Stimulated activated CD4-positive, alpha-beta T cell treated with anti-CD3 and anti-CD28 coated beads, TNF-alpha, amount 100 ng/mL, for 4 hours (primary cell): ENCODE results near the gene MAP4K2.
"Not testable (repeated sequence)": the region's sequence is repeated elsewhere in the genome, so short reads cannot be mapped to it uniquely, and the experiment has no call there.

Experiments
- DNase-seq, 3 experiments: peaks; one replicate each; pipeline ENCODE4 v3.0.0-alpha.2; 2020; ENCODE audit warnings: low read depth in 3 of 3

The MAP4K2 gene

GRCh38 chr11:64838600-64839334, 35.8 kb upstream of the MAP4K2 start:
- no peak for DNase-seq

- DNase-seq, result no peak
Measured at GRCh38 chr11:64837887-64838351, 34.9 kb upstream of the MAP4K2 start.

GRCh38 chr11:64836448-64837072, 33.5 kb upstream of the MAP4K2 start:
- DNase-seq, result no peak

- DNase-seq, result no peak
Measured at GRCh38 chr11:64835616-64836447, 32.8 kb upstream of the MAP4K2 start.

GRCh38 chr11:64834723-64835615, 32.0 kb upstream of the MAP4K2 start:
- no peak for DNase-seq

GRCh38 chr11:64834031-64834722, 31.2 kb upstream of the MAP4K2 start:
- DNase-seq, result no peak

GRCh38 chr11:64833509-64833908, 30.5 kb upstream of the MAP4K2 start:
- DNase-seq, result no peak

- DNase-seq, result no peak
Measured at GRCh38 chr11:64833198-64833502, 30.1 kb upstream of the MAP4K2 start.

- DNase-seq, result no peak
Measured at GRCh38 chr11:64832467-64833197, 29.6 kb upstream of the MAP4K2 start.

- DNase-seq, result no peak
Measured at GRCh38 chr11:64831411-64831891, 28.4 kb upstream of the MAP4K2 start.

GRCh38 chr11:64829536-64830251, 26.7 kb upstream of the MAP4K2 start:
- DNase-seq, result no peak

GRCh38 chr11:64827451-64827839, 24.4 kb upstream of the MAP4K2 start:
- DNase-seq, result no peak

- DNase-seq, result no peak
Measured at GRCh38 chr11:64826578-64827450, 23.8 kb upstream of the MAP4K2 start.

GRCh38 chr11:64826062-64826461, 23.0 kb upstream of the MAP4K2 start:
- no peak for DNase-seq

GRCh38 chr11:64823568-64824119, 20.6 kb upstream of the MAP4K2 start:
- DNase-seq, result no peak

- DNase-seq, result no peak
Measured at GRCh38 chr11:64817476-64817875, 14.5 kb upstream of the MAP4K2 start.

GRCh38 chr11:64815433-64815832, 12.4 kb upstream of the MAP4K2 start:
- not testable (repeated sequence) for DNase-seq

GRCh38 chr11:64814712-64815187, 11.7 kb upstream of the MAP4K2 start:
- DNase-seq, result no peak
